BJ (cell line): ENCODE data around the gene FANCB. TPM values are rescaled to one million over a fixed set of nuclear protein-coding genes. Genes with fewer than 3 reads are reported as not detected.

Source experiments
- CTCF ChIA-PET: fragments of 350-600 bp; formaldehyde crosslinking; extraction: SDS; loops from one replicate; lab custom pipeline; 2021; ENCODE audit warnings: antibody characterized with exemption, inconsistent platforms; lab: Yijun Ruan, JAX
- POLR2A ChIA-PET: fragments of 300-600 bp; sonication (Branson Sonifier 250); formaldehyde crosslinking; extraction: SDS; loops from one replicate; lab custom pipeline; 2021; ENCODE audit warnings: antibody characterized with exemption; lab: Charles Lee
- DNase-seq: peaks from one replicate; pipeline ENCODE4 v3.0.0-alpha.2; 2011; ENCODE audit warnings: low read depth
- H3K27me3 ChIP-seq: 2 replicates; pipeline ENCODE4 v1.6.0; 2011; ENCODE audit warnings: low read length; ENCODE audit not compliant: control insufficient read depth, insufficient read depth
- H3K36me3 ChIP-seq: 2 replicates; pipeline ENCODE4 v1.5.1; 2011; ENCODE audit warnings: low read length; ENCODE audit not compliant: control insufficient read depth, insufficient read depth
- H3K4me3 ChIP-seq: 2 replicates; pipeline ENCODE4 v1.5.1; 2011; ENCODE audit warnings: low read depth, mild to moderate bottlenecking, control low read depth, low read length
- polyA plus RNA-seq: library from polyadenylated mRNA; depleted of rRNA; stranded (reverse); fragments of >200 nt; gene quantifications from 2 replicates; pipeline ENCODE4 v1.2.3, GENCODE V29; 2011
- TF ChIP-seq, protein P1 (sequence below): IDR thresholded peaks from 2 replicates; pipeline ENCODE4 v1.5.1; 2011; ENCODE audit warnings: low read depth, mild to moderate bottlenecking, control low read depth, inconsistent platforms, low read length, moderate library complexity; ENCODE audit not compliant: insufficient read depth

The FANCB gene
- polyA plus RNA-seq, 1 experiment = 0.78 TPM

DNA sequence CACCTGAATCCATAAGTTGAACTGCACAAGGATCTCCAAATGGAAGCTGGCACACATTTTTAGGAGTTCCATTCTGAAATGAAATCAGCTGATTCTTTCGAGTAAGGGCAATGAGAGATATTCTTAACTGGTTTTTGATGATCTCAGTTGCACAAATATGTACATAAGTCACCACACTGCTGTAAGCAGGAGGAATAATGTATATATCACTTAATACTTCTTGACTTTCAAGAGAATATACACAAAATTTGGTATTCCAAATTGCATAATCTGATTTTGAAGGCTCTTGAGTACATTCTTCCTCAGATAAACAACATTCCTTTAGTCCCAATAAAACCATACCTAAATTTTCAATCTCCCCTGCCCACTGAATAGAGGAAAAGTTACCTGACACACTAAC lies 8.2 kb downstream of the FANCB start:
- CTCF ChIA-PET = no interaction called here
- H3K4me3 ChIP-seq = no peak overlapping the region
- POLR2A ChIA-PET = no interaction called here
- H3K27me3 ChIP-seq = no peaks in the 10 kb centered on the region
- no peaks in the 10 kb centered on the region for H3K36me3 ChIP-seq
- TF ChIP-seq, protein P1, sequence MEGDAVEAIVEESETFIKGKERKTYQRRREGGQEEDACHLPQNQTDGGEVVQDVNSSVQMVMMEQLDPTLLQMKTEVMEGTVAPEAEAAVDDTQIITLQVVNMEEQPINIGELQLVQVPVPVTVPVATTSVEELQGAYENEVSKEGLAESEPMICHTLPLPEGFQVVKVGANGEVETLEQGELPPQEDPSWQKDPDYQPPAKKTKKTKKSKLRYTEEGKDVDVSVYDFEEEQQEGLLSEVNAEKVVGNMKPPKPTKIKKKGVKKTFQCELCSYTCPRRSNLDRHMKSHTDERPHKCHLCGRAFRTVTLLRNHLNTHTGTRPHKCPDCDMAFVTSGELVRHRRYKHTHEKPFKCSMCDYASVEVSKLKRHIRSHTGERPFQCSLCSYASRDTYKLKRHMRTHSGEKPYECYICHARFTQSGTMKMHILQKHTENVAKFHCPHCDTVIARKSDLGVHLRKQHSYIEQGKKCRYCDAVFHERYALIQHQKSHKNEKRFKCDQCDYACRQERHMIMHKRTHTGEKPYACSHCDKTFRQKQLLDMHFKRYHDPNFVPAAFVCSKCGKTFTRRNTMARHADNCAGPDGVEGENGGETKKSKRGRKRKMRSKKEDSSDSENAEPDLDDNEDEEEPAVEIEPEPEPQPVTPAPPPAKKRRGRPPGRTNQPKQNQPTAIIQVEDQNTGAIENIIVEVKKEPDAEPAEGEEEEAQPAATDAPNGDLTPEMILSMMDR = no peak
- peak; percentile 28 for DNase-seq

DNA sequence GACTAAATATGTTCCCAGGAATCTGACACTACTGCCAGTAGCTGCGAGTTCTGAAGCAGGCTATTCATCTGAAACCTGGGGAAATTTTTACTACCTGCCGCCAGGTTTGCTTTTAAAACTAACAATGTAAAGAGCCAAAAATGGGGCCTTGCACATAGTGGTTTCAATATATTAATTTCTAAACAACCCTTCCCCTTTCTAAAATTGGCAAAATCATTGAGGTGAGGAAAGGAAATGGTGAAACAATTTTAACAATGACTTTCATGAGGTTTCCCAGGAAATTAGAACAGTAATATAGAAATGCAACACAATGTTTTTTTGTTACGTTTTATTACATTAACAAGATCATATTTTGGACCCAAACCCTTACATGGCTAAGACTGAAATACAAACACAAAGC lies 21.3 kb downstream of the FANCB start:
- Histone ChIP-seq H3K36me3 (no peaks in the 10 kb centered on the region), H3K27me3 (no peaks in the 10 kb centered on the region), H3K4me3 (no peak overlapping the region)
- no peak for DNase-seq
- POLR2A ChIA-PET = no interaction called here
- CTCF ChIA-PET = no interaction called here
- TF ChIP-seq, protein P1 = no peak

DNA sequence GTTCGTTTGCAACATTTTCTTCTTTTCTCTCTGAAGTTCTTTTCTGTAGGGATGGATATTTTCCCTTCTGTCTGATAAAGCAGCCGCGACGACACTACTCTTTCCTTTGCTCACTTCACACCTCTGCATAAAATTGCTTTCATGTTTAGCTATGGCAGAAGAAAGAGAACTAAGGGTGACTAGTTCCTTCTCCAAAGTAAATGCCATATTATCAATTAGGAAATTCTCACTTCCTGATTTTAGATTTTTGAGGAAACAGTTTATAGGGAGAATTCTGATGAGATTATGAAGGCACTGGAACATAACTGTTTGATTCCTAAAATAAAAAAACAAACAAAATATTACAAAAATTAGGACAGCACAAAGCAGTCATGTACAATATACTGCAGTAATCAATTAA lies 29.2 kb downstream of the FANCB start:
- Histone ChIP-seq H3K4me3 (no peak overlapping the region), H3K36me3 (no peaks in the 10 kb centered on the region), H3K27me3 (no peaks in the 10 kb centered on the region)
- DNase-seq = no peak
- TF ChIP-seq, protein P1 = no peak
- ChIA-PET CTCF (no interaction called here), POLR2A (no interaction called here)

DNA sequence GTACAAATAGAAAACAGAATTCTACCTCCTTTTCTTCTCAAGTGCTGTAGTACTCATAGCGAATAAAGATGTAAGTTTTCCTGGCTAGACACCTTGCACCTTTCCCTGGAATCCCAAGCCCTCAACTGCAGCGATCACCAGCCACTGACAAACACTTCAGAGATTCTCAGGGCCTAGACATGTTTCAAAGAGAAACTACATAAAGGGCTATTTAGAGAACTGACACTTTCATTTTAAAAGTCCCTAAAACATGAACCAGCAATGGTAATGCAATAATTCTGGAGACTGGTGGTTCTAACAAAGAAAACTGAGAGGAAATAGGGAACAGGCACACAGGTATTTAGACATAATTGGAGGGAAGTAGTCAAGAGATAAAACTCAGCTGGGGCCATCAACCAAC lies 35.7 kb downstream of the FANCB start:
- Histone ChIP-seq H3K27me3 (no peaks in the 10 kb centered on the region), H3K4me3 (no peak overlapping the region), H3K36me3 (no peaks in the 10 kb centered on the region)
- POLR2A ChIA-PET = no interaction called here
- DNase-seq = no peak
- CTCF ChIA-PET = no interaction called here
- TF ChIP-seq, protein P1 = no peak

DNA sequence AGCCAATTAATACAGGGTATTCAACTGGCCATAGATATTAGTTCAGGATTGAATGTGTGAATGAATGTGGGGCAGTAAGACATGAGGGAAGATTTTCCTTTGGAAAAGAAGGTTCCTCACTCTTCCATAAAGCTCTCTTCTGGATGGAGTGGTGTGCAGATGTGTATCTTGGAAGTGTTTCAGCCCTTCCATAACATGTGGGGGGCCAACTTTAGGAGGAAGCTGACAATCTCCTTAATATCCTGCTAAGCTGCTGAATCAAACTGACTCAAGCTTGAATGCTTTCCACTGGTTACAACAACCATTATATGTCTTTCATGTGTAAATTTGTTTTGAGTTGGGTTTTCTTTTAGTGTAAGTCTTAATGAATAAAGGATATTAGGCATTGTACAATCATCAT lies 40.3 kb downstream of the FANCB start:
- TF ChIP-seq, protein P1 = no peak
- CTCF ChIA-PET = no interaction called here
- DNase-seq = no peak

More for the DNA sequence above, 40.3 kb downstream of the FANCB start:
- POLR2A ChIA-PET = no interaction called here
- H3K4me3 ChIP-seq = no peak overlapping the region
- H3K27me3 ChIP-seq = no peaks in the 10 kb centered on the region
- no peaks in the 10 kb centered on the region for H3K36me3 ChIP-seq
